GM12864 (cell line): Measurements from ENCODE around the gene SH3BP1.
A peak's percentile ranks its signal among the peaks of the same experiment; 100 is the strongest.

ENCODE experiments used
- DNase-seq: peaks from one replicate; pipeline ENCODE4 v3.0.0-alpha.2; 2011; ENCODE audit warnings: low read depth
- H3K4me3 ChIP-seq: 2 replicates; pipeline ENCODE4 v1.5.1; 2011; ENCODE audit warnings: mild to moderate bottlenecking, low read depth, low read length, control low read depth
- TF ChIP-seq, protein P1 (sequence below): IDR thresholded peaks from 2 replicates; pipeline ENCODE4 v1.5.1; 2011; ENCODE audit warnings: low read depth, mild to moderate bottlenecking, moderate library complexity, low read length, control low read depth, inconsistent platforms; ENCODE audit errors: missing control alignments

Gene SH3BP1

DNA sequence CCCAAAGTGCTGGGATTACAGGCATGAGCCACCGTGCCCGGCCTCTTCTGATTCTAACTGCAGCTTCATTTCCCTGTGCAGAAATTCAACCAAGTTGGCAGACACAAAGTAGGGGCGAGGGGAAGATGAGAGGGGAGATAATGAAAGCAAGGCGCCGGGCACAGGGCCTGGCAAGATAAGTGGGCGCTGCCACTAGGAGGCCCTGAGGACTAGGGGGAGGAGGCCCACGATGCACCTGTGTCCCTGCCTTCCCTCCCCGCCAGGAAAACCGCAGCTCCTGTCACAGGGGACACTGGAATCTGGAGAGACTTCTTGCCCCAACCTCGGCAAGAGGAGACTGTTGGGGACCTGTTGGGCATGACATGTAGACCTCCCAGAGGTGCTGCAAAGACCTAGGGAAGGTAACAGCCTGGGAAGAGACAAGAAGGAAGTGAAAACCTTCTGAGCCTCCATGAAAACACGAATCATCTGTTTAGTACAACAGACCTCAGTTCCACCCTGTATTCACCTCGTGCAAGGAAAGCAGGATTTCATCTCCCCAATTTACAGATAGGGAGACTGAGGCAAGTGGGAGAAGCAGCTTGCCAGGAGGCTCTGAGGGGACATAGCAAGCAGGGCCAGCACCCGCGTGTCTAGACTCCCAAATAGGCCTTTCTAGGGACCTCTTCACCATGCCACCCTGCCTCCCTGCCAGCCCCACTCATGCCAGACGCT is 32.9 kb downstream of the SH3BP1 start:
- DNase-seq = no peak
- TF ChIP-seq, protein P1, sequence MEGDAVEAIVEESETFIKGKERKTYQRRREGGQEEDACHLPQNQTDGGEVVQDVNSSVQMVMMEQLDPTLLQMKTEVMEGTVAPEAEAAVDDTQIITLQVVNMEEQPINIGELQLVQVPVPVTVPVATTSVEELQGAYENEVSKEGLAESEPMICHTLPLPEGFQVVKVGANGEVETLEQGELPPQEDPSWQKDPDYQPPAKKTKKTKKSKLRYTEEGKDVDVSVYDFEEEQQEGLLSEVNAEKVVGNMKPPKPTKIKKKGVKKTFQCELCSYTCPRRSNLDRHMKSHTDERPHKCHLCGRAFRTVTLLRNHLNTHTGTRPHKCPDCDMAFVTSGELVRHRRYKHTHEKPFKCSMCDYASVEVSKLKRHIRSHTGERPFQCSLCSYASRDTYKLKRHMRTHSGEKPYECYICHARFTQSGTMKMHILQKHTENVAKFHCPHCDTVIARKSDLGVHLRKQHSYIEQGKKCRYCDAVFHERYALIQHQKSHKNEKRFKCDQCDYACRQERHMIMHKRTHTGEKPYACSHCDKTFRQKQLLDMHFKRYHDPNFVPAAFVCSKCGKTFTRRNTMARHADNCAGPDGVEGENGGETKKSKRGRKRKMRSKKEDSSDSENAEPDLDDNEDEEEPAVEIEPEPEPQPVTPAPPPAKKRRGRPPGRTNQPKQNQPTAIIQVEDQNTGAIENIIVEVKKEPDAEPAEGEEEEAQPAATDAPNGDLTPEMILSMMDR = no peak
- no peak overlapping the region for H3K4me3 ChIP-seq

DNA sequence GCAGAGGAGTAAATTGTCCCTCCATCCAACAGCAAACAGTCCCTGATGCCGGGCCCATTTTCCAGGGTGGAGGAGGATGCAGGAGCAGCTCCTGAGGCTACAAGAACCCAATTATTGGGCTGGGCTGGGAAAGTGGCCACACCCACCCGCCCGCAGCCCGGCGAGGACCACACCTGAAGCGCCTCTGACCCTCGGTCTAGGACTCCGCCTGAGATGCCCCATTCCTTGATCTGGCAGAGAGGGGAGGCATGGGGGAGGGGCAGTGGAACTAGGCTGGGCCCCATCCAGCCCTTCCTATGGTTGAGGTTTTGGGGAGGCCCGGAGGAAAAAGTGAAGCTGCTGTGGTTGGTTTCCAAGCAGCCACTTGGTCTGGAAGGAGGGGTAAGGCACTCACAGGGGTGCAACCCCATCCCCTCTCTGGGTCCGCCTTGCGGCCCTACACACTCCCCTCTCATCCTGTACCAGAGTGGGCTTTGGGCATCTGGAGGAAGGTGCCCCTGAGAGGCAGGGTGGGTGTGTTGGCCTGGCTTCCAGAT is 33.5 kb downstream of the SH3BP1 start:
- H3K4me3 ChIP-seq = no peak overlapping the region
- no peak for DNase-seq

DNA sequence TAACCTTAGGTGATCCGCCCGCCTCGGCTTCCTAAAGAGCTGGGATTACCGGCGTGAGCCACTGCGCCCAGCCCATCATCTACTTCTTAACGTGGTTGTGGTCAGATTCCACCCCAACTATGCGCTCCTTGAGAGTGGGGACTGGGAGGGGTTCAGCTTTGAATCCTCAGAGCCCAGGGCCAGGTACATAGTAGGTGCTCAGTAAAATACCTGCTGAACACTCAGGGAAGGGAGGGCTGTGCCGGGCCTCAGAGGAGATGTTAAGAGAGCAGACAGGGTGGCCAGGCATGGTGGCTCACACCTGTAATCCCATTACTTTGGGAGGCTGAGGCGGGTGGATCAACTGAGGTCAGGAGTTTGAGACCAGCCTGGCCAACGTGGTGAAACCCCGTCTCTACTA is 34.8 kb downstream of the SH3BP1 start:
- no peak for DNase-seq
- H3K4me3 ChIP-seq = no peak overlapping the region
- TF ChIP-seq, protein P1 = no peak

More for the DNA sequence above, 33.5 kb downstream of the SH3BP1 start:
- TF ChIP-seq, protein P1 = no peak

DNA sequence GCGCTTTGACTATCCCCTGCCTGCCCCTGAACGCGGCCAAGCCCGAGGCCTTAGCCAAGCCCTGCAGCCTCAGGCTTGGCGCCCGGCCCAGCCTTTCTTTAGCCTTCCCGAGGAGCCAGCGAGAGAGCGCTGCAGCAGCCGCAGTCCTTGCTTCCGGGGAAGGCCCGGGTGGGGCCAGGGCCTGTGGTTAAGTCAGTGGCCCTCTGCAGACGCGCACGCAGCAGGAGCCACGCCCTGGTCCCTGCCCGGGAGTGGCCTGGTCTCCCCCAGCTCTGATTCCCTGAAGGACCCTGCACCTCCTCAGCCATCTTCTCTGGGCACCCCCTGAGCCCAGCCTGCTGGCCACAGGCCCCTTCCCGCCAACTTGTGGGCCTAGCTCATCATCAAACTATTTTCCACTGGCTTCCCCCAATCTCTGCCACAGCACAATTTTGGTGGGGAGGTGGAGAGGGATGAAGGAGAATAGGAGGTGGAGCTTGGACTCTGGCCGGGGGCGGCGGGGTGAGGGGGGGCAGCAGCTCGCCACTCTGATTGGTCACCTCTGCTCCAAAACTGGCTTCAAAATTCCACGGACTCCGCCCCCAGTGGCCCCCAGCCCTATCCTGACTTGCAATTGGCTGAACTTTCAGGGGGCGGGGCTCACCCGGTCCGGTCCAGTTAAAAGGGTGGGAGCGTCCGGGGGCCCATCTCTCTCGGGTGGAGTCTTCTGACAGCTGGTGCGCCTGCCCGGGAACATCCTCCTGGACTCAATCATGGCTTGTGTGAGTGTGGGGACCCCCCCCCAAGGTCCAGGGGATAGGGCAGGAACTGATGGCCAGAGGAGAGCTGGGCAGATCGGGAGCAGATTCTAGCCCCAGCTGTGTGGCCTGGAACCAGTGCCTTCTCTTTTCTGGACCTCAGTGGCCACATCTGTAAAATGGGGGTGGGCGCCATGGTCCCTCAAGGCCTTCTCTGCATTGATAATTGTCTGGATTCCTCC is 35.8 kb downstream of the SH3BP1 start, which contains the start of gene LGALS1:
Gene LGALS1, plus strand, starts transcription at position 686 of the 979 bp plus-strand sequence. Its CDS starts 67 bp downstream, at position 753.
- DNase-seq = peak; percentile 57
- TF ChIP-seq, protein P1 = no peak
- peak within 1 kb of the TSS; percentile 78 for H3K4me3 ChIP-seq

DNA sequence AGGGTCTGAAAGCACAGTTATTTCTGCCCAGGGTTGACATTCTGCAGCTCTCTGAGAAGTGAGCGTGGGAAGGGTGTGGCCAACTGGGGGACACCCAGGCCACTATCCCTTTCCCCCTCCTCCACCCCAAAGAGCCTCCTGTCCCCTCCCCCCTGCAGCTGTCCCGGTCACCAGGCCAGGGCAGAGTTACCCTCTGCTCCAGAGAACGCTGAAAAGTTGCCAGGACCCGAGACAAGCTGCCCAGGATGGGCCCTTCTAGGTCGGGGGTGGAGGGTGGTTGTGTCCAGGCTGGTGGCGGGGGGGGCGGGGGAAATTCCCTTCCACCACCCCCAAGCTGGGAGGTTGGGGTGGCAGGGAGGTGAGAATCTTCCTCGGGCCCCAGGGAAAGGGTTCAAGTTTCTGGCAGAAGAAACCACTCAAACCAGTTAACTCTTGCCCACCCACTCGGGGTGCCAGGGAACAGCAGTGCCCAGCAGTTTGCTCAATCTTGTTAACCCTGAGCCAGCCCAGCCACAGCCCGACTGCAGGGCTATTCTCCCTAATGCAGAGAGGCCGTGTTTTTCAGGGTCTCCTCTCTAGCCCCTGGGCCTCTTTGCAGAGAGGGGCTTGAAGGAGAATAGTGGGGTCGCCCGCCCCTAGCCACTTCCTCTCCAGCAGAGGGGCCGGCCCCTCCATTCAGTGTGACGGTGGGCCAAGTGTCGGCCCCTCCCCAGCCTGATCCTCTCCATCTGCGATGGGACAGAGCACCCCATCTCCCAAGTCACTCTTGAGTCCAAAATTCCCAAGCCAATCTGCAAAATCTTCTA is 36.7 kb downstream of the SH3BP1 start:
- no peak for DNase-seq

More for the DNA sequence above, 36.7 kb downstream of the SH3BP1 start:
- TF ChIP-seq, protein P1 = no peak
- peak overlapping the region; percentile 78 for H3K4me3 ChIP-seq
